Measurements from ENCODE around the gene TCF25.
"Not testable (repeated sequence)": the region's sequence is repeated elsewhere in the genome, so short reads cannot be mapped to it uniquely, and the experiment has no call there.

Gene TCF25

GRCh38 chr16:89845417-89845816, 28.0 kb upstream of the TCF25 start:
- DNase-seq: peak; percentile 22

DNA sequence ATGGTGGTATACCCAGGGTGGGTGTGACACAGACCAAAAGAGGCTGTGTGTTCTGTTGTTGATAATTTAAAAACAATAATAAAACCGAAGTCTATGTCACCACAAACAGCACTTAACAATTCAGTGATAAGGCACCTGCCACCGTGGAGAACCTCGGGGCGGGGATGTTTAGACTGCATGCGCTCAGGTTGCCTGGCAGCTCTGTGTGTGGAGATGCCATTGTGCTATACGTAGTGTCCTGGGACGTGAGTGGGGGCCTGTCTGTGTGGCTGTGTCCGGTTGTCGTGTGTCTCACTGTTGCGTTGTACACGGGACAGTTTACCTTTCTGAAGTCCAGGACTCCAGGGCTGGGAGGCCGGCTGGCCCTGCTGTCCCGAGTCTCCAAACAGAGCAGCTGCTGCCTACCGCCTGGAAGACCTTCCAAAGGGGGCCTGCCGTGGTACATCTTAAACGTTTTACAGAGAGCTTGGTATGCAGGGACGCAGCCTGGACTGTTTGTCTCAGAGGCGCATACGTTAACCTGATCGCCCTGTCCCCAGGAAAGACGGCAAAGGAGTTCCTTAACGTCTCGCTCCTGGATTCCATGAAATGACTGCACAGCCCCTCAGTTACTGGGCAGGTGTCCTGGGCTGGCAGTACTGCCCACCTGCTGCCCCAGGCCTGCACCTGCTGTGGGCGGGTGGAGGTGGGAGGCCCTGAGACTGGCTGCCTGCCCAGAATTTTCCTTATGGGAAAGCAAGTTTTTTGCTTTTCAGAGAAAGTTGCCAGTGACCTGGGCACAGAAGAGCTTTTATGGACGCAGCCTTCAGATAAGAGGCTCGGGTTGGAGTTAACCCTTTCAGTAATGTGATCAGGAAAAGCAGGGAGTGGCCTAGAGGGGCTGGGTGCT, 26.1 kb upstream of the TCF25 start:
- DNase-seq: no peak

DNA sequence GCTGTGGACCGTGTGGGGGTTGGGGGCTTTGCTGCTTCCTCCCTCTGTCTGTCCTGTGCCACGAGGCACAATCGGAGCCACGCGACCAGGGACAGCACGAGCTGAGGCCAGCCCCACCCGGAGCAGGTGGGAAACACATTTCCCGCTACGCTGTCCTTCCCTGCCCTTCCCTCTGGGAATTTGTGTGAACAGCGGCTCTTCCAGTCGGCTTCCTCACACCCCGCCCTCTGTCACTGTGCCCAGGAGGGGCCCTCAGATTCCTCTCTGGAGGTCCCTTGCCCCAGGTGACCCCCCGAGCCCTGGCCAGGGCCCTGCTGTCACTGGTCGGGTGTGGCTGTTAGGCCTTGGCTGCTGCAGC, 25.5 kb upstream of the TCF25 start:
- DNase-seq: no peak

DNA sequence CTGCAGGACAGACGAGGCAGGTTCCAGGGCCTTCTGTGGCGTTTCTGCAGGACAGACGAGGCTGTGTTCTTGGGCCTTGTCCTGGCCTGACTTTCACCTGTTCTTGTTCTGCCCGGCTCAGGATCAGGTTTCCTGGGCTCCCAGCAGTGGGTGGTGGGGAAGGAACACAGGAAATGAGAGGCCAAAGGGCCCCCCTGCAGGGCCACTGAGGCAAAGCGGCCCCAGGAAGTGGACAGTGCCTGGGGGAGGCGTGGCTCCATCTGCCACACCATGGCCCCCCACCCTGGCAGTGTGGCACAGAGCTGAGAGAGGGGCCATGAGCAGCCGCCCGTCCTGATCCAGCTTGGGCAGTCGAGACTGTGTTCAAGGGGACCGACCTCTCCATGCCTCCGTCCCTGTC, 24.4 kb upstream of the TCF25 start:
- no peak for DNase-seq

- DNase-seq: no peak
These were observed 19.9 kb upstream of the TCF25 start for GRCh38 chr16:89853306-89853993.

DNA sequence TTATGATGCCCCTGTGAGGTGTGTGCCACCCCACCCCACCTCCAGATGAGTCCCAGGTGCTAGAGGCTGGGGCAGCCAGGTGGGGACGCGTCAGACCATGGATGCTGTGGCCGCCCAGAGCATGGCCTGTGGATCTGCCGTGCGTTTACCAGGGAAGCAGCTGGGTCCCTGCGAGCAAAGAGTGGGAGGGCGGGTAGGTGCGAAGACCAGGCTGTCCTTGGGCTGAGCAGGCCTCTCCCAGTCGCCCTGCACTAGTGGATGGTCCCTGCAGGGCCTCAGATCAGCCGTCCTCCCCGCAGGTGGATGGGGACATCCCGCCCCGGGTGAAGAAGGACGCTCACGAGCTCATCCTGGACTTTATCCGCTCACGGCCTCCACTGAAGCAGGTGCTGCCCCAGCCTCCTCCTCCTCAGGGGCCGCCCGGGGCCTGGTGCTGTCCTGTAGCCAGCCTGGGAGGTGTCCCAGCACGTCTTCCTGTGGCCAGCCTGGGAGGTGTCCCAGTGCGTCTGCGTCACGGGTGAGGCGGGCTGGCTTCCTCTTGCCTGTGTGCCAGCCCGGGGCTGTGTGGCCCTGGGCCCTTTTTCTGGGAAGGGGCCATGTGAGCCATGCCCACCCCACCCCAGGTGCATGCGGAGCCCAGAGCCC, 18.0 kb upstream of the TCF25 start:
- no peak for DNase-seq

GRCh38 chr16:89855986-89856385, 17.4 kb upstream of the TCF25 start:
- no peak for DNase-seq

- no peak for DNase-seq
These were observed 14.3 kb upstream of the TCF25 start for GRCh38 chr16:89858973-89859614.

DNA sequence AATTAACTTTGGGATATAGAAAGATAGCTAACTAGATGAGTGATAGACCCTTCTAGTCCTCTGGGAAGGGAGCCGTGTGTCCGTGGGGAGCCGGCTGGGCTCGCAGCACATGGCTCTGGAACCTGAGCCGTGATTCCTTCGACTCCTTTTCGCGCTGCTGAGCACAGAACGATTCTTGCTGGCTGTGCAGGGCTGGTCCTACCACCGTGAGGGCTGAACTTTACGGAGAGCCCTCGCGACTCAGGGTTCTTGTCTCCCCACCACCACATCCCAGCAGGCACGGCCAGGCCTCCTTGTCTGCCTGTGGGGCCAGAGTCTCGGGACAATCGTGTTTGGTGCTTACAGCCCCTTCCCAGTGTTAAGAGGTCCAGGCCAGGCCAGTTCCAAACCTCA, 13.8 kb upstream of the TCF25 start:
- no peak for DNase-seq

- peak; percentile 78 for DNase-seq
These were observed 12.6 kb upstream of the TCF25 start for GRCh38 chr16:89860747-89861304.

DNA sequence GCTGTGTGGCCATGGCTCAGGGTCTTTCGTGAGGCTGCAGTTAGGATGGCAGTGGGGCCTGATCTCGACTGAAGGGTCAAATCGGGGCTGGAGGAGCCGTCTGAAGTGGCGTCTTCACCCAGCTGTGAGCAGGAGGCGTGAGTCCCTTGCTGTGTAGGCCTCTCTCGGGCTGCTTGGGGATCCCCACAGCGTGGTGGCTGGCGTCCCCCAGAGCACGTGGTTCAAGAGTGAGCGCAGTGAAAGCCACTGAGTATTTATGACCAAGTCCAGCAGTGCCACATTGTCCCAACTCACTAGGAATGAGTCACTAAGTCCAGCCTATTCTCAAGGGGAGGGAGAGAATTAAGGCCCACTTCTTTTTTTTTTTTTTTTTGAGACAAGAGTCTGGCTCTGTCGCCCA, 11.7 kb upstream of the TCF25 start:
- no peak for DNase-seq

GRCh38 chr16:89862732-89863131, 10.7 kb upstream of the TCF25 start:
- no peak for DNase-seq

DNA sequence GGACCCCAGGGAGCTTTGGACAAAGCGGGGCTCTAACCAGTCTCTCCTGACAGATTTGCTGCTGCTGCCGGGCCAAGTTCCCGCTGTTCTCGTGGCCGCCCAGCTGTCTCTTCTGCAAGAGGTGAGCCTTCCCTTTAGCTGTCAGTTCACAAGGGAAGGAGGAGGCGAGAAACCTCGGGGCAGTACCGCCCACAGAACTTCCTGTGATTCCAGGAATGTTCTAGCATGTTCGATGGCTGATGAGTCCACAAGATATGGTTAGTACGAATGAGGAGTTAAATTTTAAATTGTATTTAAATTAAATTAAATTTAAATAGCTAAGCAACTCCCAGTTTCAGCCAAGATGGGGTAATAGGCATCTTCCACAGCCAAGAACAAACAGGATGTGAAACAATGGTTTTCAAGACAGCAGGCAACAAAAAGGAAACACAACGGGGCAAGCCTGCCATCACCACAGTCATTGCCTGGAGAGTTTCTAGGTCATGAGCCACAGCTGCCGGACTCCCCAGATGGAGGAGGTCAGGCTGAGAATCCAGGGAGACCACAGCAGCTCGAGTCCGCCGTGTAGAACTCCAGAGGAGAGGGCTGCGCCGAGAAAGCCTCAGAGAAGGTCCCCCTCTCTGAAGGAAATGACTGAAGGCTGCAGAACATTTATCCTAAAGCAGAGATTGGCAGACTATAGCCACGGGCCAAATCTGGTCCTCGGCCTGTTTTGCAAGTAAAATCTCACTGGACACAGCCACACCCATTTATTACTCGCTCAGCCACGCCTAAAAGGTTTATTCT, 9.5 kb upstream of the TCF25 start:
- DNase-seq: peak; percentile 50

DNA sequence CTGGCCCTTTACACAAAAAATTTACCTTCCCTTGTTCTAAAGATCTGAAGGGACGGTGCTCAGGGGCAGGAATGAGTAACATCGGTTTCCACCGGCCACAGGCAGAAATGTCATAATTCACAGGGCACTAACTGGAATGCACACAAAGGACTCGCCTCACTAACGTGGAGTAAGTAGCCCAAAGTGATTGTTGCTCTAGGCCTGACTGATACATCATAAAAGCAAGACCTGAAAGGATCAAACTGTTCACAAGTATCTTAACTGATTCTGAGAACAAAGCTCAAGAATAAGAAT, 8.9 kb upstream of the TCF25 start:
- DNase-seq: no peak

GRCh38 chr16:89867918-89868317, 5.5 kb upstream of the TCF25 start:
- no peak for DNase-seq

- DNase-seq: no peak
These were observed 3.5 kb upstream of the TCF25 start for GRCh38 chr16:89869911-89870310.

DNA sequence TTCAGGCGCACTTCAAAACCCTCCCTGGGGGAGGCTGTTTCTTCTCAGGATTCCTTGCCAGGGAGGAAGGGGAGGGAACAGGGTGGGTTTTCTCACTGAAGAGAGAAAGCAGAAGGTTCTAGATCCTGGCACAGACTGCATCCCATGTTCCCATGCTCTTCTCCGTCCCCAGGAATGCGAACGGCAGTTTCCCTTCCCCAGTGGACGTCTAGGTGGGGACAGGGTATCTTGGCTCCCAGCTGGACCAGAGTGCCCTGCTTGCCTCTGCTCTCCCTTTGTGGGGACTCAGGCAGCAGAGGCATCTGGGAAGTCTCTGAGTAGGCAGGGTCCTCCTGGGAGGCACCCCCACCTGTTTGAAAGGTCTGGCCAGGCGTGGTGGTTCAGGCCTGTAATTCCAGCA, 3.0 kb upstream of the TCF25 start:
- no peak for DNase-seq

DNA sequence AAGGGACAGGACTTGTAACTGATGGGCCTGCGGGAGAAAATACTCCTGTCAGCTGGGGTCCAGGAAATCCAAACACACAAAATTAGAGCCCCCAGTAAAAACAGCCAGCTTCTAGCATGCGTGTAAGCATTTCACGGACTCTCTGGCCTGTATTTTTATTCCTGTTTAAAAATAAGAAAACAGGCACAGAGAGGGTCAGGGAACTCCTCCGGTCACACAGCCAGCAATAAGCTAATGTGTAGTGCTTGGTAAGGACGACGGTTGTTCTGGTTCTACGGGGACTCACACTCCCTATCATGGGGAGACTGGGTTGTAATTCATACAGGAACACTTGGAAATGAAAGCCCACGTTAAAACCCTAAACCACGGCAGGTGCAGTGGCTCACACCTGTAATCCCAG, 1.5 kb upstream of the TCF25 start:
- DNase-seq: no peak

DNA sequence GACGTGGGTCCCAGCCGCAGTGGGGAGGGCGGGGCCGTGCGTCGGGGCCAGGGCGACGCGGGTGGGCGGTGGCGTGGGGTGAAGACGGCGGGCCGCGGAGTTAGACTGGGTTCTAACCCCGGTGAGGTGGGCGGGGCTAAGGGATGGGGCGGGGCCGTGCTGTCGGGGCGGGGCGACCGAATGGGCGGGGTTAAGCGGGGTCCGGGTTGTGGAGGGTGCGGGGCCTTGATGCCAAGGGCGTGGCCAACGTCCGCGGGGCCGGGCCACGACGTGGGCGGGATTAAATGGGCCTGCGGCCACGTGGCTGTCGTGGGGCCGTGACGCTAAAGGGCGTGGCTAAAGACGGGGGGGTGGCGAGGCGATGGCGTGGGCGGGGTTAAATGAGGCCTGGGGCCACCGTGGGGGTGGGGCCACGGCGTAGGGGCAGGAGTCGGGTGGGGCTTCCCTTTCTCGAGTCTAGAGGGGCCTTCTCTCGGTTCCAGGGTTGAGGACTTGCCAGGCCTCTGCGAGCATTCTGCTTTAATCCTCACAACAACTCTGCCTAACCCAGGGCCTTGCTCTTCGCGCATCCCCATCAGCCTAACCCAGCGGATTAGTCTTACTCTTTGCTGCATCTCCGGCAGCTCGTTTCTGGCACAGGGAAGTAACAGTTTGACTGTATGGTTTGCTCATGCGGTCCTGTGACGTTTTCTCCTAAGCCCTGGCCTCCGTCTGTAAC, 739 bp downstream of the TCF25 start:
- peak; percentile 98 for DNase-seq

DNA sequence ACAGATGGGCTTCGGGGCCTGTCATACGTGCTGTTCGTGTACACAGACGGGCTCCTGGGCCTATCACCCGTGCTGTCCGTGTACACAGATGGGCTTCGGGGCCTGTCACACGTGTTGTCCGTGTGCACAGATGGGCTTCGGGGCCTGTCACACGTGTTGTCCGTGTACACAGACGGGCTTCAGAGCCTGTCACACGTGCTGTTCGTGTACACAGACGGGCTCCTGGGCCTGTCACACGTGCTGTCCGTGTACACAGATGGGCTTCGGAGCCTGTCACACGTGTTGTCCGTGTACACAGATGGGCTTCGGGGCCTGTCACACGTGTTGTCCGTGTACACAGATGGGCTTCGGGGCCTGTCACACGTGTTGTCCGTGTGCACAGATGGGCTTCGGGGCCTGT, 5.7 kb downstream of the TCF25 start:
- not testable (repeated sequence) for DNase-seq

- DNase-seq: no peak
These were observed 7.3 kb downstream of the TCF25 start for GRCh38 chr16:89880477-89881367.

Measured in CD4-positive, alpha-beta T cell treated with Interferon gamma for 1 hour (primary cell).